HUDEP-2 (cell line): ENCODE results near the gene USH2A.
"Not testable (repeated sequence)": the region's sequence is repeated elsewhere in the genome, so short reads cannot be mapped to it uniquely, and the experiment has no call there.

ENCODE experiments used
- DNase-seq, 76 experiments: peaks; one replicate each; lab custom pipeline; 2025; ENCODE audit not compliant: unreplicated experiment in 76 of 76; lab: John Stamatoyannopoulos, UW

Gene USH2A

GRCh38 chr1:216390956-216391355 is 32.3 kb downstream of the USH2A start:
- DNase-seq, result no peak

GRCh38 chr1:216389774-216390173 is 33.5 kb downstream of the USH2A start:
- no peak for DNase-seq

GRCh38 chr1:216388558-216388957 is 34.7 kb downstream of the USH2A start:
- DNase-seq, result no peak

GRCh38 chr1:216387782-216388181 is 35.5 kb downstream of the USH2A start:
- no peak for DNase-seq

- DNase-seq, result no peak
Measured at GRCh38 chr1:216379441-216379840, 43.8 kb downstream of the USH2A start.

- no peak for DNase-seq
Measured at GRCh38 chr1:216368249-216368648, 55.0 kb downstream of the USH2A start.

GRCh38 chr1:216366979-216367378 is 56.3 kb downstream of the USH2A start:
- DNase-seq, result peak in 5 of 76 experiments; percentile 8 to 56 (median 15)

- DNase-seq, result no peak
Measured at GRCh38 chr1:216356945-216357344, 66.3 kb downstream of the USH2A start.

GRCh38 chr1:216350186-216350585 is 73.1 kb downstream of the USH2A start:
- no peak for DNase-seq

- DNase-seq, result no peak
Measured at GRCh38 chr1:216346526-216346925, 76.7 kb downstream of the USH2A start.

- DNase-seq, result not testable (repeated sequence)
Measured at GRCh38 chr1:216340542-216340941, 82.7 kb downstream of the USH2A start.

GRCh38 chr1:216332462-216332861 is 90.8 kb downstream of the USH2A start:
- DNase-seq, result no peak

- DNase-seq, result no peak
Measured at GRCh38 chr1:216332003-216332402, 91.2 kb downstream of the USH2A start.

GRCh38 chr1:216331211-216331610 is 92.0 kb downstream of the USH2A start:
- no peak for DNase-seq

- DNase-seq, result no peak
Measured at GRCh38 chr1:216330262-216330661, 93.0 kb downstream of the USH2A start.

GRCh38 chr1:216325946-216326345 is 97.3 kb downstream of the USH2A start:
- DNase-seq, result no peak

GRCh38 chr1:216325336-216325735 is 97.9 kb downstream of the USH2A start:
- DNase-seq, result no peak

- no peak for DNase-seq
Measured at GRCh38 chr1:216323344-216323743, 99.9 kb downstream of the USH2A start.

- no peak for DNase-seq
Measured at GRCh38 chr1:216314379-216315095, 108.7 kb downstream of the USH2A start.

GRCh38 chr1:216310776-216311175 is 112.5 kb downstream of the USH2A start:
- peak in 21 of 76 experiments; percentile 1 to 43 (median 21) for DNase-seq

GRCh38 chr1:216306830-216307229 is 116.4 kb downstream of the USH2A start:
- DNase-seq, result peak in 2 of 76 experiments; percentile 3 to 8

- DNase-seq, result no peak
Measured at GRCh38 chr1:216303690-216304089, 119.6 kb downstream of the USH2A start.

GRCh38 chr1:216293683-216294082 is 129.6 kb downstream of the USH2A start:
- no peak for DNase-seq
